Astrocyte (in vitro differentiated cells and primary cell): Measurements from ENCODE around the gene SCYL1.

Experiments used
- EZH2 ChIP-seq: IDR thresholded peaks from 2 replicates; pipeline ENCODE4 v1.6.1; 2012; ENCODE audit warnings: mild to moderate bottlenecking, low read length, inconsistent platforms; ENCODE audit not compliant: insufficient read depth
- TF ChIP-seq, protein P1 (sequence below): IDR thresholded peaks from 2 replicates; pipeline ENCODE4 v1.5.1; 2011; ENCODE audit warnings: low read depth, mild to moderate bottlenecking, inconsistent platforms, low read length, moderate library complexity; ENCODE audit not compliant: insufficient read depth

DNA sequence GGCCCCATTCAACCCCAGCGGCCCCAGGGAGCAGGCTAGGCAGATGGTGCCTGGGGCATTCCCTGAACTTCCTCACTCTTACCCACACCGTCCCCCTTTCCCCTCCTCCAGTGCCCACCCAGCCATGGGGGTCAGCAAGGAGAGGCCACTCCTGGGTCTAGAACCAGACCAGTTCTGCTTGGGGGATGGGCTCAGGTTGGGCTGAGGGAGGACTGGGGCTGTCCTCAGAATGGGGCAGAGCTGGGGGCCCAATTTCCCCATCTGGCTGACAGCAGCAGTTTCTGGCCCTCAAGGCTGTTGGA is 12.4 kb downstream of the SCYL1 start:
- no peak for TF ChIP-seq EZH2
- TF ChIP-seq, protein P1, sequence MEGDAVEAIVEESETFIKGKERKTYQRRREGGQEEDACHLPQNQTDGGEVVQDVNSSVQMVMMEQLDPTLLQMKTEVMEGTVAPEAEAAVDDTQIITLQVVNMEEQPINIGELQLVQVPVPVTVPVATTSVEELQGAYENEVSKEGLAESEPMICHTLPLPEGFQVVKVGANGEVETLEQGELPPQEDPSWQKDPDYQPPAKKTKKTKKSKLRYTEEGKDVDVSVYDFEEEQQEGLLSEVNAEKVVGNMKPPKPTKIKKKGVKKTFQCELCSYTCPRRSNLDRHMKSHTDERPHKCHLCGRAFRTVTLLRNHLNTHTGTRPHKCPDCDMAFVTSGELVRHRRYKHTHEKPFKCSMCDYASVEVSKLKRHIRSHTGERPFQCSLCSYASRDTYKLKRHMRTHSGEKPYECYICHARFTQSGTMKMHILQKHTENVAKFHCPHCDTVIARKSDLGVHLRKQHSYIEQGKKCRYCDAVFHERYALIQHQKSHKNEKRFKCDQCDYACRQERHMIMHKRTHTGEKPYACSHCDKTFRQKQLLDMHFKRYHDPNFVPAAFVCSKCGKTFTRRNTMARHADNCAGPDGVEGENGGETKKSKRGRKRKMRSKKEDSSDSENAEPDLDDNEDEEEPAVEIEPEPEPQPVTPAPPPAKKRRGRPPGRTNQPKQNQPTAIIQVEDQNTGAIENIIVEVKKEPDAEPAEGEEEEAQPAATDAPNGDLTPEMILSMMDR = no peak
